GM10266 (cell line): ENCODE measurements around the gene WDR88.

ENCODE experiments used
- DNase-seq: peaks from one replicate; pipeline ENCODE4 v3.0.0; 2012; ENCODE audit errors: extremely low spot score
- TF ChIP-seq, protein P1 (sequence below): IDR thresholded peaks from 2 replicates; pipeline ENCODE4 v1.5.1; 2012; ENCODE audit warnings: mild to moderate bottlenecking, low read depth; ENCODE audit not compliant: control insufficient read depth, insufficient read depth; ENCODE audit errors: missing control alignments

Gene WDR88, protein sequence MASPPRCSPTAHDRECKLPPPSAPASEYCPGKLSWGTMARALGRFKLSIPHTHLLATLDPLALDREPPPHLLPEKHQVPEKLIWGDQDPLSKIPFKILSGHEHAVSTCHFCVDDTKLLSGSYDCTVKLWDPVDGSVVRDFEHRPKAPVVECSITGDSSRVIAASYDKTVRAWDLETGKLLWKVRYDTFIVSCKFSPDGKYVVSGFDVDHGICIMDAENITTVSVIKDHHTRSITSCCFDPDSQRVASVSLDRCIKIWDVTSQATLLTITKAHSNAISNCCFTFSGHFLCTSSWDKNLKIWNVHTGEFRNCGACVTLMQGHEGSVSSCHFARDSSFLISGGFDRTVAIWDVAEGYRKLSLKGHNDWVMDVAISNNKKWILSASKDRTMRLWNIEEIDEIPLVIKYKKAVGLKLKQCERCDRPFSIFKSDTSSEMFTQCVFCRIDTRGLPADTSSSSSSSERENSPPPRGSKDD

DNA sequence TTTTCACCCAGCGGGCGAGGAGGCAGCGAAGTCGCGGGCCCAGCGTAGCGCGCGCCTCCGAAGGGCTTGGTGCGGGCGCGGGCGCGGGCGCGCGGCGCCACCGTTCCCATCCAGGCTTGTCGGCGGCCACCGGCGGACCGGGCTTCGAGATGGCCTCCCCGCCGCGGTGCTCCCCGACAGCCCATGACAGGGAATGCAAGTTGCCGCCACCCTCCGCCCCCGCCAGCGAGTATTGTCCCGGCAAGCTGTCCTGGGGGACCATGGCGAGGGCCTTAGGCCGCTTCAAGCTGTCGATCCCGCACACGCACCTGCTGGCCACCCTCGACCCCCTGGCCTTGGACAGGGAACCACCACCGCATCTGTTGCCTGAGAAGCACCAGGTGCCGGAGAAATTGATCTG is at the start of gene WDR88:
WDR88 (plus strand) TSS at position 94 of the 400 bp plus-strand sequence; CDS start at position 150, 56 bp downstream.
- DNase-seq, result no peak
- TF ChIP-seq, protein P1, sequence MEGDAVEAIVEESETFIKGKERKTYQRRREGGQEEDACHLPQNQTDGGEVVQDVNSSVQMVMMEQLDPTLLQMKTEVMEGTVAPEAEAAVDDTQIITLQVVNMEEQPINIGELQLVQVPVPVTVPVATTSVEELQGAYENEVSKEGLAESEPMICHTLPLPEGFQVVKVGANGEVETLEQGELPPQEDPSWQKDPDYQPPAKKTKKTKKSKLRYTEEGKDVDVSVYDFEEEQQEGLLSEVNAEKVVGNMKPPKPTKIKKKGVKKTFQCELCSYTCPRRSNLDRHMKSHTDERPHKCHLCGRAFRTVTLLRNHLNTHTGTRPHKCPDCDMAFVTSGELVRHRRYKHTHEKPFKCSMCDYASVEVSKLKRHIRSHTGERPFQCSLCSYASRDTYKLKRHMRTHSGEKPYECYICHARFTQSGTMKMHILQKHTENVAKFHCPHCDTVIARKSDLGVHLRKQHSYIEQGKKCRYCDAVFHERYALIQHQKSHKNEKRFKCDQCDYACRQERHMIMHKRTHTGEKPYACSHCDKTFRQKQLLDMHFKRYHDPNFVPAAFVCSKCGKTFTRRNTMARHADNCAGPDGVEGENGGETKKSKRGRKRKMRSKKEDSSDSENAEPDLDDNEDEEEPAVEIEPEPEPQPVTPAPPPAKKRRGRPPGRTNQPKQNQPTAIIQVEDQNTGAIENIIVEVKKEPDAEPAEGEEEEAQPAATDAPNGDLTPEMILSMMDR, result no peak

DNA sequence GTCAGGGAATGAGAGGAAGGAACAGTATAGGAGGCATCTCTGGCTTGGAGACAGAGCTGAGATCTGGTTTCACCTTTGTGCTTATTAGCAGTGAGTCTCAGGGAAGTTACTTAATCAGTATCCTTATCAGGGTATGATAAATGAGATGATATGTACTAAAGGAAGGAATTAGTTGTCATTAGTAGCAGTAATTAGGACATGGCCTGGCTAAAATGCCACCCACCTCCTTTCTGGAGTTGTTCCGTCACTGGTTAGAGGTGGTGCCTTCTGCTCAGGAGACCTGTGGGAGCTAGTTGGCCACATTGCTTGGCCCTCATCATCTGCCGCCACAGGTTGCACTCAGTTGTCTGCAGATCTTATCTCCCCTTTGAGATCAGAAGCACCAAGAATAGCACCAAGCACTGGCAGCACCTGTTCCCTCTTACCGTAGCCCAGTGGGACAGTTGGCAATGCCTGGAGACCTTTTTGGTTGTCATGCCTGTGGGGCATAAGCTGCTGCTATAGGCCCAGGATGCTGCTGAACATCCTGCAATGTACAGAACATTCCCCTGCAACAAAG is 46.3 kb upstream of the WDR88 start:
- TF ChIP-seq, protein P1, result no peak
- DNase-seq, result no peak

DNA sequence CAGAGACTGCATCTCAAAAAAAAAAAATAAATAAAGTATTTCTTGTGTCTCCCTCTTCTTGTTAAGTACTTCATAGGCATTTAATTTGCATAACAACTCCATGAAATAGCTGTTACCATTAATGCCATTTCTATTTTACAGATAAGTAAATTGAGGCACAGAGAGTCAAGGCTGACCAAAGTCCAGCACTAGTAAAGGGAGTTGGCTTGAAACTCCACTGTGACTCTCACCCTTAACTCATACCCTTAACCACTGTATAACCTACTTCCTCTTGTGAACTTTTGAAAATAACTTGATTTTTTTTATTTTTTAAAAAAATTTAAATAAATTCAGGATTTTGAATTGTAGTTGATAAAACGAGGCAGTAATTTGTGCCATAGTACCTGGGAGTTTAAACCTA is 45.0 kb upstream of the WDR88 start:
- TF ChIP-seq, protein P1, result no peak

DNA sequence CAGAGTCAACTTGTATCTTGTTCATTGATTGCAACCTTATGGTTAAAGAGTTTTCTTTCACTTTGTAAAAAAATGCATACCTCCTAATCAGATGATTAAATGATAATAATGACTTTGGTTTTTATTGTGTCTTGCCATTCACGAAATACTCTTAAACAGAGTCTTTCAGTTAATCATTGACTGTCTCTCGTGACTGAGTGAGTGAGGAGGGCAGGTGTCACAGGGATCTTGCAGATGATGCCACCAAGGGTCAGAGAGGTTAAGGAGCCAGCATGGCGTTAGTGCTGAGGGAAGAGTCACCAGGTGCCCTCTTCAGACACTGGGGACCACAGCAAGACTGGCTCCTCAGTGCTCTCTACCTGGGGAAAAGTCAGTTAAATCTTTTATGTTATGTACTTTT is 42.9 kb upstream of the WDR88 start:
- TF ChIP-seq, protein P1, result no peak
- DNase-seq, result no peak

More for the DNA sequence above, 45.0 kb upstream of the WDR88 start:
- no peak for DNase-seq

DNA sequence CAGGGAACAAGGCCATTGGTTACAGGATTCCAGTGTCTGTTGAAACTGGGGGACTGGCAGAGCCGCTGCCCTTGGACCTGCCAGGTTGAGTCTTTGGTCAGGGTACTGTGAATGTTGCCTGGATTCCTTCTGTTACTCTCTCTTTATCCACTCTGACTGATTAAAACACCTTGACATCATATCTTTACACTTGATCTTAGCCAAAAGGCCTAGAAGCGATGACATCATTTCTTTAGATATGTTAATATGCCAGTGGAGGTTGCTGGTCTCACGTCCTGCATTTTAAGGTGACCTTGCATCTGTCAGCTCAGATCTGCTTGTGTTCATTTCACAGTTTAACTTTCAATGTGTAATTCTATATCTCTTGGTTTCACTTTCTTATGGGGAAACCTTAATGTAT is 41.7 kb upstream of the WDR88 start:
- TF ChIP-seq, protein P1, result no peak
- no peak for DNase-seq

DNA sequence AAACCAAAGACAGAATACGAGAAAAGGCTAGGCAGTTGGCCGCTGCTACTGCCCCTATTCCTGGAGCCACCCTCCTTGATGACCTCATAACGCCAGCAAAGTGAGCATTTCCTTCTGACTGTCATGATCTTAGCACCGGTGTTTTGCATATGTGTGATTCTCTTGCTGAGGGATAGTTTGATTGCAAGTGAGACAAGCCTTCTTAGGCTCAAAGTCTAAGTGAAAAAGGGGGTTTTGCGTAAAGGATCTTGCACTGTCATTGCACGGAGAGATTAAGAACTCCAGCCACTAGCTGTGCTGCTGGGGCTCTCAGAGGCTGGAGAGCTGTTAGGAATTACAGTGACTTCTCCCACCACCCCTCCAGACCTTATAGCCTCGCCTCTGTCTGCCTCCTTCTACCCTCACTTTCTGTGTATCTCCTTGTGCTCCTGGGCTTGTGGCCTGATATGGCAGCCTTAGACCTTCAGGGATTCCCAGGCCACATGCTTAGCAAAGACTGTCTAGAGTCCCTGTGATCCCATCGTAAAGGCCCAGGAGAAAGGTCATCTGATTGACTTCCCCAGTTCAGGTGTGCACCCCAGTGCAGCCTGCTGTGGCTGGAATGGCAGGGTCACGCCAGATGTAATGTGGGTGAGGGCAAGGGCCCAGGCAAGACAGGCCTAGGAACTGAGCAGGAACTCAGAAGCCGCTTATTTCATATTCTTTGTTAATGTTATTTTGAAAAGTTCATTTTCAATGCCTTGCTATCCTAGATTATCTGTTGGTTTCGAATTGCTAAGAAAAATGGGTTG is 38.3 kb upstream of the WDR88 start:
- no peak for DNase-seq
- TF ChIP-seq, protein P1, result no peak
